SK-N-SH (cell line): Measurements from ENCODE around the gene PEA15. TPM values are rescaled to one million over a fixed set of nuclear protein-coding genes. Genes with fewer than 3 reads are reported as not detected.

Experiments
- CTCF ChIA-PET: fragments of 300-600, 350-600 bp; formaldehyde crosslinking; extraction: SDS; loops from one replicate; lab custom pipeline; 2021; lab: Yijun Ruan, JAX
- POLR2A ChIA-PET: fragments of 350-600 bp; sonication (Branson Sonifier 250); formaldehyde crosslinking; extraction: SDS; loops from one replicate; lab custom pipeline; 2020; ENCODE audit warnings: antibody characterized with exemption, inconsistent platforms; lab: Yijun Ruan, JAX
- DNase-seq: peaks from one replicate; pipeline ENCODE4 v3.0.0; 2012
- H2AFZ ChIP-seq: fragments of 200-600 bp; sonication (generic); 2 replicates; pipeline ENCODE4 v1.8.1; 2016; ENCODE audit warnings: antibody characterized with exemption, mild to moderate bottlenecking, low read depth
- H3F3A ChIP-seq: fragments of 200-600 bp; sonication (generic); replicated peaks from 2 replicates; pipeline ENCODE3; 2016; ENCODE audit warnings: antibody characterized with exemption, mild to moderate bottlenecking; ENCODE audit not compliant: insufficient read depth
- H3K27ac ChIP-seq, 2 experiments: fragments of 200-500 bp in 1 of 2; fragments of 200-600 bp in 1 of 2; sonication (Bioruptor generic) in 1 of 2; sonication (generic), shearing (Covaris generic) in 1 of 2; 2 replicates each; pipeline versions ENCODE4 v1.5.1 to v1.6.1; 2014 to 2016; ENCODE audit warnings: low read depth in 2 of 2, inconsistent platforms in 1 of 2, low read length in 1 of 2, mild to moderate bottlenecking in 1 of 2, mixed read lengths in 1 of 2
- H3K27me3 ChIP-seq: fragments of 200-600 bp; sonication (generic), shearing (Covaris generic); 2 replicates; pipeline ENCODE4 v1.6.1; 2016; ENCODE audit warnings: mixed run types; ENCODE audit not compliant: insufficient read depth
- H3K36me3 ChIP-seq, 2 experiments: fragments of 200-500 bp in 1 of 2; fragments of 200-600 bp in 1 of 2; sonication (Bioruptor generic) in 1 of 2; sonication (generic) in 1 of 2; replicated peaks in 1 of 2; 2 replicates each; pipeline versions ENCODE3 to v1.5.1; 2014 to 2016; ENCODE audit warnings: low read length in 1 of 2, mild to moderate bottlenecking in 1 of 2; ENCODE audit not compliant: insufficient read depth in 2 of 2, control insufficient read depth in 1 of 2
- H3K4me1 ChIP-seq, 2 experiments: fragments of 200-500 bp in 1 of 2; fragments of 200-600 bp in 1 of 2; sonication (Bioruptor generic) in 1 of 2; sonication (generic), shearing (Covaris generic) in 1 of 2; 2 replicates each; pipeline versions ENCODE4 v1.5.1 to v1.6.1; 2014 to 2016; ENCODE audit warnings: low read depth in 1 of 2, low read length in 1 of 2, mixed run types in 1 of 2; ENCODE audit not compliant: insufficient read depth in 2 of 2, control insufficient read depth in 1 of 2
- H3K4me2 ChIP-seq: fragments of 200-600 bp; sonication (generic), shearing (Covaris generic); 2 replicates; pipeline ENCODE4 v1.6.1; 2017; ENCODE audit warnings: mixed run types
- H3K4me3 ChIP-seq, 2 experiments: fragments of 200-500 bp in 1 of 2; fragments of 200-600 bp in 1 of 2; sonication (Bioruptor generic) in 1 of 2; sonication (generic), shearing (Covaris generic) in 1 of 2; 2 replicates each; pipeline versions ENCODE4 v1.5.1 to v1.8.1; 2014 to 2016; ENCODE audit warnings: low read depth in 2 of 2, inconsistent platforms in 1 of 2, low read length in 1 of 2, mild to moderate bottlenecking in 1 of 2, mixed read lengths in 1 of 2, moderate library complexity in 1 of 2
- H3K79me2 ChIP-seq: fragments of 200-600 bp; sonication (generic); 2 replicates; pipeline ENCODE4 v1.8.1; 2017; ENCODE audit warnings: mild to moderate bottlenecking; ENCODE audit not compliant: insufficient read depth
- H3K9ac ChIP-seq: fragments of 200-600 bp; sonication (generic); 2 replicates; pipeline ENCODE4 v1.6.1; 2017; ENCODE audit warnings: mixed run types
- H3K9me2 ChIP-seq: fragments of 200-600 bp; sonication (generic); 2 replicates; pipeline ENCODE4 v1.6.1; 2017; ENCODE audit warnings: mixed run types
- H3K9me3 ChIP-seq: fragments of 200-600 bp; sonication (generic); 2 replicates; pipeline ENCODE4 v1.6.1; 2017; ENCODE audit warnings: mixed run types, mild to moderate bottlenecking, moderate library complexity
- H4K20me1 ChIP-seq: fragments of 200-600 bp; sonication (generic); 2 replicates; pipeline ENCODE4 v1.6.1; 2017; ENCODE audit warnings: mild to moderate bottlenecking, mixed run types; ENCODE audit not compliant: insufficient read depth
- EP300 ChIP-seq, 2 experiments: IDR thresholded peaks; 2 replicates each; pipeline versions ENCODE4 v1.4.0 to v1.6.1; 2012; ENCODE audit warnings: borderline replicate concordance in 1 of 2, low read depth in 1 of 2, low read length in 1 of 2
- EZH2phosphoT487 ChIP-seq: fragments of 200-600 bp; sonication (generic); IDR thresholded peaks from 2 replicates; pipeline ENCODE4 v1.6.1; 2017; ENCODE audit warnings: low read depth, mixed run types, mild to moderate bottlenecking, antibody characterized with exemption, moderate library complexity, borderline replicate concordance
- FOSL2 ChIP-seq: IDR thresholded peaks from 2 replicates; pipeline ENCODE4 v1.4.0; 2012; ENCODE audit warnings: low read depth, mild to moderate bottlenecking, moderate library complexity, borderline replicate concordance
- FOXJ3 ChIP-seq: sonication (generic); formaldehyde crosslinking; IDR thresholded peaks from 2 replicates; pipeline ENCODE4 v1.5.1; 2020; ENCODE audit warnings: mild to moderate bottlenecking, missing genetic modification reagents
- FOXM1 ChIP-seq: IDR thresholded peaks from 2 replicates; pipeline ENCODE4 v1.4.0; 2012; ENCODE audit warnings: low read depth, mild to moderate bottlenecking
- GABPA ChIP-seq: IDR thresholded peaks from 2 replicates; pipeline ENCODE4 v1.4.0; 2012; ENCODE audit warnings: low read depth, mild to moderate bottlenecking
- GATA2 ChIP-seq: sonication (generic); formaldehyde crosslinking; IDR thresholded peaks from 2 replicates; pipeline ENCODE4 v1.5.0; 2020; ENCODE audit warnings: mild to moderate bottlenecking, missing genetic modification reagents
- MEF2A ChIP-seq: IDR thresholded peaks from 2 replicates; pipeline ENCODE4 v1.4.0; 2012; ENCODE audit warnings: low read depth, borderline replicate concordance
- NFIC ChIP-seq: IDR thresholded peaks from 2 replicates; pipeline ENCODE4 v1.4.0; 2012; ENCODE audit warnings: borderline replicate concordance
- POLR2AphosphoS5 ChIP-seq: IDR thresholded peaks from 2 replicates; pipeline ENCODE4 v1.6.1; 2012; ENCODE audit warnings: low read depth, low read length
- RFX5 ChIP-seq: IDR thresholded peaks from 2 replicates; pipeline ENCODE4 v1.6.1; 2012; ENCODE audit warnings: mild to moderate bottlenecking, improper control_type of control experiment, low read length
- SMC3 ChIP-seq: IDR thresholded peaks from 2 replicates; pipeline ENCODE4 v1.6.1; 2012; ENCODE audit warnings: low read depth, low read length, improper control_type of control experiment
- YY1 ChIP-seq: IDR thresholded peaks from 2 replicates; pipeline ENCODE4 v1.4.0; 2012; ENCODE audit warnings: low read depth, mild to moderate bottlenecking
- WGBS: methylation state at CpG from one replicate; pipeline ENCODE4 v1.1.6; 2017; ENCODE audit warnings: low lambda C conversion rate; 5-methylcytosine and 5-hydroxymethylcytosine counted together
- polyA plus RNA-seq, 3 experiments: library from polyadenylated mRNA; depleted of rRNA; stranded (reverse); fragments of >200 nt; gene quantifications; 2 replicates each; pipeline ENCODE4 v1.2.3, GENCODE V29; 2012
- TF ChIP-seq, protein P1 (sequence below): IDR thresholded peaks from 2 replicates; pipeline ENCODE4 v1.4.0; 2012; ENCODE audit warnings: low read depth, borderline replicate concordance
- TF ChIP-seq, protein P2 (sequence below): IDR thresholded peaks from 2 replicates; pipeline ENCODE4; 2012
- TF ChIP-seq, protein P3 (sequence below): IDR thresholded peaks from 2 replicates; pipeline ENCODE4 v1.6.1; 2012; ENCODE audit warnings: mild to moderate bottlenecking, low read depth, low read length, moderate library complexity
- TF ChIP-seq, protein P4 (sequence below): IDR thresholded peaks from 2 replicates; pipeline ENCODE4 v1.4.0; 2012; ENCODE audit warnings: low read depth, borderline replicate concordance

PEA15 gene
- polyA plus RNA-seq, 1 of the 3 experiments (the other 2 are of a cell fraction): 322 TPM

DNA sequence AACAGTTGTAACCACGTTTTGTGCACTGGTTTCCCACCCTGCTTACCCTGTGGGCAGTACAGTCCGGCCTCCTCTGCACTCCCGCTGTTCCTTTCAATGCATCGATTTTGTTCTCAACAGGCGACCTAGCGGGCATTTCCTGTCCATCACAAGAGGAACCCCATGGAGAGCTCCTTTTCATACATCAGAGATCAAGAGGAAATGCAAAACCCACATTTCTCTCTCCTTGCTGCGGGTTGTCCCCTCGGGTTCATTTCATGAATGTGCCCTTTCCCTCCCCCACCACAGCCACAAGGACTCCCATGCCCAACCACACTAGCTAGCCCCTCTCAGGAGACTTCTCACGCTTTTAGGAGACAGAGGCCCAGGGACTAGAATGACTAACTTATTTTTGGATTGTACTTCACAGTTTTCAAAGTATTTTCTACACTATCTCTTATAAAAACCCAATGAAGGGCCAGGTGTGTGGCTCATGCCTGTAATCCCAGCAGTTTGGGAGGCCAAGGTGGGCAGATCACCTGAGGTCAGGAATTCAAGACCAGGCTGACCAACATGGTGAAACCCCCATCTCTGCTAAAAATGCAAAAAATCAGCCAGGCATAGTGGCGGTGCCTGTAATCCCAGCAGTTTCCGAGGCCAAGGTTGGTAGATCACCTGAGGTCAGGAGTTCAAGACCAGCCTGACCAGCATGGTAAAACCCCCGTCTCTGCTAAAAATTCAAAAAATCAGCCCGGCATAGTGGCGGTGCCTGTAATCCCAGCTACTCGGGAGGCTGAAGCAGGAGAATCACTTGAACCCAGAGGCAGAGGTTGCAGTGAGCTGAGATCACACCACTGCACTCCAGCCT, 35.4 kb upstream of the PEA15 start:
- H2AFZ ChIP-seq: no peak overlapping the region

More for the DNA sequence above, 35.4 kb upstream of the PEA15 start:
- no peaks in the 10 kb centered on the region for H4K20me1 ChIP-seq
- no peak overlapping the region for H3K4me3 ChIP-seq
- DNase-seq: no peak
- H3K9me2 ChIP-seq: no peaks in the 10 kb centered on the region
- no peak overlapping the region for H3K9ac ChIP-seq
- WGBS: 79% methylated on average over 15 of the region's 15 CpGs
- H3K27ac ChIP-seq: no peak overlapping the region
- POLR2A ChIA-PET: no interaction called here
- no peaks in the 10 kb centered on the region for H3K4me1 ChIP-seq
- H3K79me2 ChIP-seq: no peaks in the 10 kb centered on the region
- TF ChIP-seq RFX5 (no peak), GATA2 (CRISPR knock-in tag) (no peak), EP300 (IDR thresholded peaks at IDR 0.05; ENCODE audit: borderline replicate concordance in 1 of 2, low read depth in 1 of 2, low read length in 1 of 2) (no peak), POLR2AphosphoS5 (no peak), EZH2phosphoT487 (no peak), YY1 (no peak), GABPA (no peak), MEF2A (no peak), FOSL2 (no peak), FOXJ3 (CRISPR knock-in tag) (no peak), FOXM1 (no peak), NFIC (no peak), SMC3 (no peak)
- TF ChIP-seq, protein P1, sequence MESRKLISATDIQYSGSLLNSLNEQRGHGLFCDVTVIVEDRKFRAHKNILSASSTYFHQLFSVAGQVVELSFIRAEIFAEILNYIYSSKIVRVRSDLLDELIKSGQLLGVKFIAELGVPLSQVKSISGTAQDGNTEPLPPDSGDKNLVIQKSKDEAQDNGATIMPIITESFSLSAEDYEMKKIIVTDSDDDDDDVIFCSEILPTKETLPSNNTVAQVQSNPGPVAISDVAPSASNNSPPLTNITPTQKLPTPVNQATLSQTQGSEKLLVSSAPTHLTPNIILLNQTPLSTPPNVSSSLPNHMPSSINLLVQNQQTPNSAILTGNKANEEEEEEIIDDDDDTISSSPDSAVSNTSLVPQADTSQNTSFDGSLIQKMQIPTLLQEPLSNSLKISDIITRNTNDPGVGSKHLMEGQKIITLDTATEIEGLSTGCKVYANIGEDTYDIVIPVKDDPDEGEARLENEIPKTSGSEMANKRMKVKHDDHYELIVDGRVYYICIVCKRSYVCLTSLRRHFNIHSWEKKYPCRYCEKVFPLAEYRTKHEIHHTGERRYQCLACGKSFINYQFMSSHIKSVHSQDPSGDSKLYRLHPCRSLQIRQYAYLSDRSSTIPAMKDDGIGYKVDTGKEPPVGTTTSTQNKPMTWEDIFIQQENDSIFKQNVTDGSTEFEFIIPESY: no peak
- TF ChIP-seq, protein P2, sequence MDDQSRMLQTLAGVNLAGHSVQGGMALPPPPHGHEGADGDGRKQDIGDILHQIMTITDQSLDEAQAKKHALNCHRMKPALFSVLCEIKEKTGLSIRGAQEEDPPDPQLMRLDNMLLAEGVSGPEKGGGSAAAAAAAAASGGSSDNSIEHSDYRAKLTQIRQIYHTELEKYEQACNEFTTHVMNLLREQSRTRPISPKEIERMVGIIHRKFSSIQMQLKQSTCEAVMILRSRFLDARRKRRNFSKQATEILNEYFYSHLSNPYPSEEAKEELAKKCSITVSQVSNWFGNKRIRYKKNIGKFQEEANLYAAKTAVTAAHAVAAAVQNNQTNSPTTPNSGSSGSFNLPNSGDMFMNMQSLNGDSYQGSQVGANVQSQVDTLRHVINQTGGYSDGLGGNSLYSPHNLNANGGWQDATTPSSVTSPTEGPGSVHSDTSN: no peak
- TF ChIP-seq, protein P3, sequence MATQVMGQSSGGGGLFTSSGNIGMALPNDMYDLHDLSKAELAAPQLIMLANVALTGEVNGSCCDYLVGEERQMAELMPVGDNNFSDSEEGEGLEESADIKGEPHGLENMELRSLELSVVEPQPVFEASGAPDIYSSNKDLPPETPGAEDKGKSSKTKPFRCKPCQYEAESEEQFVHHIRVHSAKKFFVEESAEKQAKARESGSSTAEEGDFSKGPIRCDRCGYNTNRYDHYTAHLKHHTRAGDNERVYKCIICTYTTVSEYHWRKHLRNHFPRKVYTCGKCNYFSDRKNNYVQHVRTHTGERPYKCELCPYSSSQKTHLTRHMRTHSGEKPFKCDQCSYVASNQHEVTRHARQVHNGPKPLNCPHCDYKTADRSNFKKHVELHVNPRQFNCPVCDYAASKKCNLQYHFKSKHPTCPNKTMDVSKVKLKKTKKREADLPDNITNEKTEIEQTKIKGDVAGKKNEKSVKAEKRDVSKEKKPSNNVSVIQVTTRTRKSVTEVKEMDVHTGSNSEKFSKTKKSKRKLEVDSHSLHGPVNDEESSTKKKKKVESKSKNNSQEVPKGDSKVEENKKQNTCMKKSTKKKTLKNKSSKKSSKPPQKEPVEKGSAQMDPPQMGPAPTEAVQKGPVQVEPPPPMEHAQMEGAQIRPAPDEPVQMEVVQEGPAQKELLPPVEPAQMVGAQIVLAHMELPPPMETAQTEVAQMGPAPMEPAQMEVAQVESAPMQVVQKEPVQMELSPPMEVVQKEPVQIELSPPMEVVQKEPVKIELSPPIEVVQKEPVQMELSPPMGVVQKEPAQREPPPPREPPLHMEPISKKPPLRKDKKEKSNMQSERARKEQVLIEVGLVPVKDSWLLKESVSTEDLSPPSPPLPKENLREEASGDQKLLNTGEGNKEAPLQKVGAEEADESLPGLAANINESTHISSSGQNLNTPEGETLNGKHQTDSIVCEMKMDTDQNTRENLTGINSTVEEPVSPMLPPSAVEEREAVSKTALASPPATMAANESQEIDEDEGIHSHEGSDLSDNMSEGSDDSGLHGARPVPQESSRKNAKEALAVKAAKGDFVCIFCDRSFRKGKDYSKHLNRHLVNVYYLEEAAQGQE: no peak
- TF ChIP-seq, protein P4, sequence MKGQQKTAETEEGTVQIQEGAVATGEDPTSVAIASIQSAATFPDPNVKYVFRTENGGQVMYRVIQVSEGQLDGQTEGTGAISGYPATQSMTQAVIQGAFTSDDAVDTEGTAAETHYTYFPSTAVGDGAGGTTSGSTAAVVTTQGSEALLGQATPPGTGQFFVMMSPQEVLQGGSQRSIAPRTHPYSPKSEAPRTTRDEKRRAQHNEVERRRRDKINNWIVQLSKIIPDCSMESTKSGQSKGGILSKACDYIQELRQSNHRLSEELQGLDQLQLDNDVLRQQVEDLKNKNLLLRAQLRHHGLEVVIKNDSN: no peak
- no peaks in the 10 kb centered on the region for H3F3A ChIP-seq
- no peaks in the 10 kb centered on the region for H3K36me3 ChIP-seq
- no peaks in the 10 kb centered on the region for H3K9me3 ChIP-seq
- peaks cover 10% of the 10 kb centered on the region; the same call in 1 of the 2 replicates for H3K27me3 ChIP-seq
- CTCF ChIA-PET: interaction anchor here (0.7 to 1.5 kb wide), 4 partner anchors 44 to 84 kb away, joined by 3 to 4 read pairs (median 4); no protein-coding TSS in a partner anchor
- no peak overlapping the region for H3K4me2 ChIP-seq
